Dendritic cell treated with granulocyte-macrophage colony-stimulating factor and Interleukin-4, amounts not matched to agents 40 ng/mL and 50 ng/mL, for 4 days (primary cell): ENCODE measurements around the gene IL23R.

ENCODE experiments used
- H3K27ac Mint-ChIP-seq: one replicate; pipeline ENCODE4 v1.8.0; 2022; ENCODE audit warnings: mild to moderate bottlenecking, mixed read lengths
- H3K27me3 Mint-ChIP-seq: one replicate; pipeline ENCODE4 v1.8.0; 2022; ENCODE audit warnings: mild to moderate bottlenecking, mixed read lengths
- H3K36me3 Mint-ChIP-seq: one replicate; pipeline ENCODE4 v1.8.0; 2022; ENCODE audit warnings: low read depth, mixed read lengths
- H3K4me1 Mint-ChIP-seq: one replicate; pipeline ENCODE4 v1.8.0; 2022; ENCODE audit warnings: low read depth, mixed read lengths
- H3K4me3 Mint-ChIP-seq: one replicate; pipeline ENCODE4 v1.8.0; 2022; ENCODE audit warnings: mild to moderate bottlenecking, moderate library complexity, mixed read lengths
- H3K9me3 Mint-ChIP-seq: one replicate; pipeline ENCODE4 v1.8.0; 2022; ENCODE audit warnings: mixed read lengths
- intact Hi-C: fragments of 100-400 bp; cut with micrococcal nuclease; formaldehyde crosslinking; loops from one replicate; pipeline ENCODE4 v1.15.0; 2022

IL23R gene

GRCh38 chr1:67166196-67166595 lies at the start of gene IL23R:
TSS of gene IL23R (plus strand) at chr1:67166454. CDS start at chr1:67168121, 1,667 bp downstream.
- Mint-ChIP-seq H3K4me3 (no peak within 1 kb of the TSS), H3K27ac (no peak within 1 kb of the TSS), H3K4me1 (no peaks in the 10 kb centered on the region), H3K27me3 (no peaks in the 10 kb centered on the region), H3K36me3 (no peaks in the 10 kb centered on the region), H3K9me3 (no peaks in the 10 kb centered on the region)
- intact Hi-C loops, result no loop called here

GRCh38 chr1:67118191-67118590 lies 48.1 kb upstream of the IL23R start:
- no peak overlapping the region for H3K27ac Mint-ChIP-seq
- H3K4me3 Mint-ChIP-seq, result no peak overlapping the region
- intact Hi-C loops, result no loop called here
- H3K27me3 Mint-ChIP-seq, result no peaks in the 10 kb centered on the region
- no peaks in the 10 kb centered on the region for H3K4me1 Mint-ChIP-seq
- no peaks in the 10 kb centered on the region for H3K9me3 Mint-ChIP-seq
- H3K36me3 Mint-ChIP-seq, result no peaks in the 10 kb centered on the region

GRCh38 chr1:67118646-67119045 lies 47.6 kb upstream of the IL23R start:
- H3K27me3 Mint-ChIP-seq, result no peaks in the 10 kb centered on the region
- intact Hi-C loops, result no loop called here

GRCh38 chr1:67120855-67121619 lies 45.2 kb upstream of the IL23R start:
- H3K4me1 Mint-ChIP-seq, result no peaks in the 10 kb centered on the region
- no peaks in the 10 kb centered on the region for H3K27me3 Mint-ChIP-seq
- H3K36me3 Mint-ChIP-seq, result no peaks in the 10 kb centered on the region
- no peak overlapping the region for H3K27ac Mint-ChIP-seq
- intact Hi-C loops, result no loop called here
- H3K4me3 Mint-ChIP-seq, result no peak overlapping the region
- no peaks in the 10 kb centered on the region for H3K9me3 Mint-ChIP-seq

More at GRCh38 chr1:67118646-67119045, 47.6 kb upstream of the IL23R start:
- Mint-ChIP-seq H3K27ac (no peak overlapping the region), H3K9me3 (no peaks in the 10 kb centered on the region), H3K4me1 (no peaks in the 10 kb centered on the region), H3K36me3 (no peaks in the 10 kb centered on the region), H3K4me3 (no peak overlapping the region)

- intact Hi-C loops, result no loop called here
- H3K27ac Mint-ChIP-seq, result no peak overlapping the region
- H3K4me3 Mint-ChIP-seq, result no peak overlapping the region
- H3K4me1 Mint-ChIP-seq, result no peaks in the 10 kb centered on the region
- H3K36me3 Mint-ChIP-seq, result no peaks in the 10 kb centered on the region
- no peaks in the 10 kb centered on the region for H3K9me3 Mint-ChIP-seq
- H3K27me3 Mint-ChIP-seq, result peaks cover 2% of the 10 kb centered on the region
Measured at GRCh38 chr1:67124455-67124854, 41.8 kb upstream of the IL23R start.

- H3K4me3 Mint-ChIP-seq, result no peak overlapping the region
Measured at GRCh38 chr1:67126111-67126746, 40.0 kb upstream of the IL23R start.

GRCh38 chr1:67126974-67127373 lies 39.3 kb upstream of the IL23R start:
- H3K9me3 Mint-ChIP-seq, result no peaks in the 10 kb centered on the region
- peaks cover 2% of the 10 kb centered on the region for H3K27me3 Mint-ChIP-seq
- H3K4me1 Mint-ChIP-seq, result no peaks in the 10 kb centered on the region
- intact Hi-C loops, result no loop called here
- no peak overlapping the region for H3K27ac Mint-ChIP-seq
- no peaks in the 10 kb centered on the region for H3K36me3 Mint-ChIP-seq
- no peak overlapping the region for H3K4me3 Mint-ChIP-seq

More at GRCh38 chr1:67126111-67126746, 40.0 kb upstream of the IL23R start:
- H3K9me3 Mint-ChIP-seq, result no peaks in the 10 kb centered on the region
- no peaks in the 10 kb centered on the region for H3K4me1 Mint-ChIP-seq
- no peaks in the 10 kb centered on the region for H3K36me3 Mint-ChIP-seq
- peaks cover 2% of the 10 kb centered on the region for H3K27me3 Mint-ChIP-seq
- no peak overlapping the region for H3K27ac Mint-ChIP-seq
- intact Hi-C loops, result no loop called here

- Mint-ChIP-seq H3K27ac (no peak overlapping the region), H3K27me3 (peaks cover 6% of the 10 kb centered on the region), H3K4me1 (peaks cover 6% of the 10 kb centered on the region), H3K4me3 (no peak overlapping the region), H3K9me3 (no peaks in the 10 kb centered on the region), H3K36me3 (no peaks in the 10 kb centered on the region)
- intact Hi-C loops, result no loop called here
Measured at GRCh38 chr1:67130673-67131072, 35.6 kb upstream of the IL23R start.

GRCh38 chr1:67133177-67133576 lies 33.1 kb upstream of the IL23R start:
- no peaks in the 10 kb centered on the region for H3K9me3 Mint-ChIP-seq
- no peak overlapping the region for H3K4me3 Mint-ChIP-seq
- peaks cover 6% of the 10 kb centered on the region for H3K4me1 Mint-ChIP-seq
- H3K36me3 Mint-ChIP-seq, result no peaks in the 10 kb centered on the region
- intact Hi-C loops, result no loop called here
- peaks cover 6% of the 10 kb centered on the region for H3K27me3 Mint-ChIP-seq
- H3K27ac Mint-ChIP-seq, result no peak overlapping the region

- intact Hi-C loops, result no loop called here
- H3K27me3 Mint-ChIP-seq, result peaks cover 4% of the 10 kb centered on the region
- H3K4me3 Mint-ChIP-seq, result peak within 1 kb of the TSS; percentile 58
- H3K27ac Mint-ChIP-seq, result peak within 1 kb of the TSS; percentile 21
- no peaks in the 10 kb centered on the region for H3K36me3 Mint-ChIP-seq
- peaks cover 6% of the 10 kb centered on the region for H3K4me1 Mint-ChIP-seq
- no peaks in the 10 kb centered on the region for H3K9me3 Mint-ChIP-seq
Measured at GRCh38 chr1:67134695-67135094, 31.6 kb upstream of the IL23R start, which contains the start of gene C1orf141. TSS of gene C1orf141 (minus strand) at chr1:67134970. CDS start at chr1:67127240, 7,730 bp downstream.

- Mint-ChIP-seq H3K36me3 (no peaks in the 10 kb centered on the region), H3K27me3 (peaks cover 4% of the 10 kb centered on the region), H3K27ac (no peak overlapping the region), H3K9me3 (no peaks in the 10 kb centered on the region), H3K4me1 (peaks cover 6% of the 10 kb centered on the region), H3K4me3 (no peak overlapping the region)
- intact Hi-C loops, result no loop called here
Measured at GRCh38 chr1:67135354-67135753, 30.9 kb upstream of the IL23R start.

GRCh38 chr1:67137307-67137753 lies 28.9 kb upstream of the IL23R start:
- no peaks in the 10 kb centered on the region for H3K9me3 Mint-ChIP-seq
- intact Hi-C loops, result no loop called here
- peaks cover 4% of the 10 kb centered on the region for H3K27me3 Mint-ChIP-seq

GRCh38 chr1:67138813-67139499 lies 27.3 kb upstream of the IL23R start:
- no peaks in the 10 kb centered on the region for H3K9me3 Mint-ChIP-seq
- H3K4me1 Mint-ChIP-seq, result peaks cover 6% of the 10 kb centered on the region
- H3K27me3 Mint-ChIP-seq, result peaks cover 4% of the 10 kb centered on the region
- H3K4me3 Mint-ChIP-seq, result no peak overlapping the region
- H3K36me3 Mint-ChIP-seq, result no peaks in the 10 kb centered on the region
- intact Hi-C loops, result no loop called here
- H3K27ac Mint-ChIP-seq, result no peak overlapping the region

More at GRCh38 chr1:67137307-67137753, 28.9 kb upstream of the IL23R start:
- H3K36me3 Mint-ChIP-seq, result no peaks in the 10 kb centered on the region
- H3K4me3 Mint-ChIP-seq, result no peak overlapping the region
- H3K27ac Mint-ChIP-seq, result no peak overlapping the region
- H3K4me1 Mint-ChIP-seq, result peaks cover 6% of the 10 kb centered on the region

- no peak overlapping the region for H3K4me3 Mint-ChIP-seq
- H3K36me3 Mint-ChIP-seq, result no peaks in the 10 kb centered on the region
- no peaks in the 10 kb centered on the region for H3K9me3 Mint-ChIP-seq
- intact Hi-C loops, result loop anchor here (10.0 kb wide), 1 partner anchor 86 kb away; the partner anchor contains the start of gene SLC35D1
- no peak overlapping the region for H3K27ac Mint-ChIP-seq
- no peaks in the 10 kb centered on the region for H3K4me1 Mint-ChIP-seq
- no peaks in the 10 kb centered on the region for H3K27me3 Mint-ChIP-seq
Measured at GRCh38 chr1:67140460-67140859, 25.8 kb upstream of the IL23R start.
